HepG2 (cell line): Measurements from ENCODE around the gene ZNF541. TPM values are rescaled to one million over a fixed set of nuclear protein-coding genes. Genes with fewer than 3 reads are reported as not detected.

Experiments used
- ATAC-seq: fragments of 200-7000 bp; cut with Tn5 transposase; 3 replicates; pipeline ENCODE4 v1.9.1; 2020; ENCODE audit warnings: mild to moderate bottlenecking, moderate library complexity
- BruUV-seq: library from RNA; stranded (reverse); fragments of 400-500 nt; replicated peaks from 2 replicates; lab custom pipeline; 2021; lab: Mats Ljungman, UMichigan
- CTCF ChIA-PET: fragments of 300-600 bp; formaldehyde crosslinking; extraction: SDS; loops from one replicate; lab custom pipeline; 2021; ENCODE audit warnings: low total read pairs, inconsistent platforms, low intra/inter-chr PET ratio; lab: Yijun Ruan, JAX
- POLR2A ChIA-PET: fragments of 350-600 bp; sonication (Branson Sonifier 250); formaldehyde crosslinking; loops from one replicate; lab custom pipeline; 2020; ENCODE audit warnings: antibody characterized with exemption, inconsistent platforms; lab: Yijun Ruan, JAX
- DNase-seq: peaks from one replicate; pipeline ENCODE4 v3.0.0-alpha.2; 2015; ENCODE audit warnings: low spot score
- FAIRE-seq: peaks from 3 replicates; lab custom pipeline; 2011; peaks lifted over from hg19 to GRCh38; lab: Jason Lieb, UNC
- H2AFZ ChIP-seq: one replicate; pipeline ENCODE4 v1.6.1; 2011; ENCODE audit warnings: low read length, inconsistent platforms
- H3K27ac ChIP-seq: fragments of 300-600 bp; 3 replicates; pipeline ENCODE4 v1.8.0; 2011; ENCODE audit warnings: mixed run types, mild to moderate bottlenecking, mixed read lengths, low read length, inconsistent platforms; ENCODE audit not compliant: insufficient read depth; ENCODE audit errors: extremely low read length
- H3K27me3 ChIP-seq, 2 experiments: fragments of 200-600 bp in 1 of 2; 2 replicates in 1 of 2; 3 replicates in 1 of 2; pipeline versions ENCODE4 v1.6.0 to v1.8.0; 2011; ENCODE audit warnings: low read length in 2 of 2, mild to moderate bottlenecking in 2 of 2, moderate library complexity in 2 of 2, inconsistent platforms in 1 of 2; ENCODE audit not compliant: insufficient read depth in 2 of 2, control insufficient read depth in 1 of 2
- H3K36me3 ChIP-seq, 2 experiments: fragments of 200-600 bp in 1 of 2; replicated peaks in 1 of 2; 2 replicates in 1 of 2; 3 replicates in 1 of 2; pipeline versions ENCODE4 v1.5.1 to v1.8.0; 2011; ENCODE audit warnings: low read length in 2 of 2, inconsistent platforms in 1 of 2; ENCODE audit not compliant: insufficient read depth in 2 of 2, control insufficient read depth in 1 of 2
- H3K4me1 ChIP-seq: 2 replicates; pipeline ENCODE4 v1.5.1; 2012; ENCODE audit warnings: low read length, inconsistent platforms; ENCODE audit not compliant: insufficient read depth
- H3K4me2 ChIP-seq: 2 replicates; pipeline ENCODE4 v1.6.0; 2011; ENCODE audit warnings: low read depth, low read length, inconsistent platforms
- H3K4me3 ChIP-seq, 3 experiments: fragments of 200-600 bp in 1 of 3; sonication (generic), shearing (Covaris generic) in 1 of 3; replicated peaks in 1 of 3; 2 replicates each; pipeline ENCODE4 v1.5.1; 2011 to 2016; ENCODE audit warnings: low read length in 3 of 3, inconsistent platforms in 2 of 3, low read depth in 2 of 3, mild to moderate bottlenecking in 2 of 3, control low read depth in 1 of 3, mixed read lengths in 1 of 3; ENCODE audit not compliant: insufficient read depth in 1 of 3
- H3K79me2 ChIP-seq: one replicate; pipeline ENCODE4 v1.6.1; 2011; ENCODE audit warnings: low read length, inconsistent platforms; ENCODE audit not compliant: insufficient read depth
- H3K9ac ChIP-seq: 2 replicates; pipeline ENCODE4 v1.6.0; 2011; ENCODE audit warnings: mild to moderate bottlenecking, low read depth, low read length, inconsistent platforms; ENCODE audit not compliant: insufficient read depth
- H3K9me3 ChIP-seq: 2 replicates; pipeline ENCODE4 v1.5.1; 2012; ENCODE audit warnings: mild to moderate bottlenecking, low read length
- H4K20me1 ChIP-seq: 2 replicates; pipeline ENCODE4 v1.6.0; 2011; ENCODE audit warnings: inconsistent platforms, mild to moderate bottlenecking, low read length, moderate library complexity; ENCODE audit not compliant: insufficient read depth
- ISX ChIP-seq: sonication (generic); formaldehyde crosslinking; conservative IDR thresholded peaks from 2 replicates; pipeline ENCODE4 v1.5.0; 2020; ENCODE audit warnings: missing genetic modification reagents
- PCBP2 ChIP-seq: fragments of 200-400 bp; formaldehyde crosslinking; optimal IDR thresholded peaks from 2 replicates; pipeline ENCODE3; 2018; ENCODE audit warnings: low read length, low read depth; ENCODE audit not compliant: poor library complexity, severe bottlenecking
- TRIM24 ChIP-seq: sonication (generic); formaldehyde crosslinking; IDR thresholded peaks from 2 replicates; pipeline ENCODE4 v1.8.0; 2022; ENCODE audit warnings: mild to moderate bottlenecking, missing genetic modification reagents
- ZC3H13 ChIP-seq: sonication (generic); formaldehyde crosslinking; IDR thresholded peaks from 2 replicates; pipeline ENCODE4 v1.8.1; 2023; ENCODE audit warnings: mild to moderate bottlenecking, missing genetic modification reagents, moderate library complexity
- WGBS: methylation state at CpG from one replicate; pipeline ENCODE4 v1.1.6; 2017; ENCODE audit warnings: low lambda C conversion rate; 5-methylcytosine and 5-hydroxymethylcytosine counted together
- in situ Hi-C: cut with HindIII; loops from 2 replicates; pipeline ENCODE4 v1.10.0; 2017; ENCODE audit warnings: low pct_unique_long_range_greater_than_20kb; ENCODE audit not compliant: extremely low pct_ligation_motif_present
- intact Hi-C: fragments of 100-400 bp; cut with micrococcal nuclease; formaldehyde crosslinking; loops from one replicate; pipeline ENCODE4 v1.10.0; 2022; ENCODE audit not compliant: unreplicated experiment
- polyA plus RNA-seq, 8 experiments: library from polyadenylated mRNA; depleted of rRNA in 3 of 8; stranded (reverse) in 7 of 8; unstranded in 1 of 8; fragments of >200 nt; fragmentation: Illumina TruSeq in 4 of 8; extraction: Trizol in 4 of 8; gene quantifications; 2 replicates each; pipeline versions ENCODE4 v1.2.1 to v1.2.3, GENCODE V29; 2011 to 2016; ENCODE audit warnings: low read depth in 4 of 8, missing spikeins in 1 of 8, mixed read lengths in 1 of 8; ENCODE audit not compliant: insufficient read depth in 1 of 8
- total RNA-seq, 5 experiments: library from RNA; depleted of rRNA; stranded (reverse); fragments of >200 nt; fragmentation: Illumina TruSeq; extraction: Trizol; gene quantifications; 2 replicates each; pipeline ENCODE4 v1.2.3, GENCODE V29; 2016; ENCODE audit warnings: low read depth in 1 of 5
- TF ChIP-seq, protein P1 (sequence below): sonication (generic); formaldehyde crosslinking; IDR thresholded peaks from 2 replicates; pipeline ENCODE4 v1.4.0; 2020; ENCODE audit warnings: mild to moderate bottlenecking, missing genetic modification reagents

The ZNF541 gene
- total and polyA plus RNA-seq, 2 of the 13 experiments (the other 11 are each of a cell fraction or from before 2014, with no cell fraction given), result 0.03 to 0.04 TPM

DNA sequence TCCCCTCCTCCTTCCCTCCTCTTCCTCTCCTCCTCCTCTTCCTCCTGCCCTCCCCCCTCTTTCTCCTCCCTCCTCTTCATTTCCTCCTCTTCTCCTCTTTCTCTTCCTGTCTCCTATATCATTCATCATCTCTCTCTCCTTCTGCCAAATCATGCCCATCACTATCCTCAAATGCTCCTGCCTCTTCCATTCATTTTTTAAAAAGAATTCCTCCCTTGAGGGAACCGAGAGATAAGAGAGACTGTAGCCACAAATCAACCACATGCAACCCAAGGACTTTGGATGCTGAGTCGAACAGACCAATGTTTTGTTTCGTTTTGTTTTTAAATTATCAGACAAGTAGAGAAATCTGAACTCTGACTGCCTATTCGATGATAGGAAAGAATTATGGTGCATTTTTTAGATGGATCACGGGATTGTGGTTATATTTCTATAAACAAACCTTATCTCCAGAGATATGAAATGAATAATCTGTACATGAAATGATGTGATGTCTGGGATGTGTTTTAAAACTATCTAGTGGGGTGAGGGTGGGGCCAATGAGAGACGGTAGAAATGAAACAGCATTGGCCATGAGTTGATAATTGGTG lies 9.5 kb upstream of the ZNF541 start:
- Histone ChIP-seq H3K9ac (no peak overlapping the region), H2AFZ (no peak overlapping the region), H3K36me3 (no peaks in the 10 kb centered on the region), H3K4me2 (no peak overlapping the region), H4K20me1 (no peaks in the 10 kb centered on the region), H3K27ac (no peak overlapping the region), H3K9me3 (peaks cover 8% of the 10 kb centered on the region), H3K79me2 (no peaks in the 10 kb centered on the region), H3K27me3 (no peaks in the 10 kb centered on the region), H3K4me3 (no peak overlapping the region), H3K4me1 (no peaks in the 10 kb centered on the region)
- DNase-seq, result no peak
- intact Hi-C loops (no loop called here), in situ Hi-C loops (no loop called here)
- no TSS peak for BruUV-seq
- no peak for ATAC-seq
- POLR2A ChIA-PET, result no interaction called here
- FAIRE-seq, result no peak
- CTCF ChIA-PET, result no interaction called here
- peak; percentile 1 for TF ChIP-seq PCBP2
- no peak for TF ChIP-seq ZC3H13
- WGBS, result 2% methylated on average over 6 of the region's 6 CpGs

DNA sequence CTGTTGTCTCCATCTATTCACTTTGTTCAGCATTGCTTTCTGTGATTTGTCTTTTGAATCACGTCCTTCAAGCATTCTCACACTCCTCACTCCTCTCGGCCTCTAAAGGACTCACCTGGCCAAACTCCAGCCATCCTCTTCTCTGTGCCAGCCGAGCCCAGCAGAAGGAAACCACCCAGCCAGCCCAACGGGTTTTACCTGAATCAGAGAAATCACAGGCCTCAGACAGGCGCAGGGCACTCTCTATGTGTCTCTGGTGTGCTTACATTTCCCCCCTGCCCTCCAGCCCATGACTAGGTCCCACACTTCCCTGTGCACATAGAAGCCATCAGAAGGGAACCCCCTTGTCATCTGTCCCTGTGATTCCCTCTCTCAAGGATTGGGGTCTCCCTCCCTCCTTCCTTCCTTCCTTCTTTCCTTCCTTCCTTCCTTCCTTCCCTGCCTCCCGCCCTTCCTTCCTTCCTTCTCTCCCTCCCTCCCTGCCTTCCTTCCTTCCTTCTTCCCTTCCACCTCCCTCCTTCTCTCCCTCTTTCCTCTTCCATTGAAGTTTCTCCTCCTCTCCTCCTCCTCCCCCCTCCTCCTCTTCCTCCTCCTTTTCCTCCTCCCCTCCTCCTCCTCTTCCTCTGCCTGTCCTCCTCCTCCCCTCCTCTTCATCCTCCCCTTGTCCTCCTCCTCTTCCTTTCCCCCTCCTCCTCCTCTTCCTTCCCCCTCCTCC lies 8.8 kb upstream of the ZNF541 start:
- Histone ChIP-seq H3K27me3 (no peaks in the 10 kb centered on the region), H3K79me2 (no peaks in the 10 kb centered on the region), H3K4me2 (no peak overlapping the region), H3K4me3 (no peak overlapping the region), H3K36me3 (no peaks in the 10 kb centered on the region), H3K9me3 (peaks cover 8% of the 10 kb centered on the region), H4K20me1 (no peaks in the 10 kb centered on the region), H2AFZ (no peak overlapping the region), H3K9ac (no peak overlapping the region), H3K27ac (no peak overlapping the region), H3K4me1 (no peaks in the 10 kb centered on the region)
- ATAC-seq (no peak), FAIRE-seq (no peak), DNase-seq (no peak)
- POLR2A ChIA-PET, result no interaction called here
- TF ChIP-seq PCBP2 (peak; percentile 82), ISX (CRISPR knock-in tag) (no peak), TRIM24 (CRISPR knock-in tag) (no peak)
- TF ChIP-seq, protein P1, sequence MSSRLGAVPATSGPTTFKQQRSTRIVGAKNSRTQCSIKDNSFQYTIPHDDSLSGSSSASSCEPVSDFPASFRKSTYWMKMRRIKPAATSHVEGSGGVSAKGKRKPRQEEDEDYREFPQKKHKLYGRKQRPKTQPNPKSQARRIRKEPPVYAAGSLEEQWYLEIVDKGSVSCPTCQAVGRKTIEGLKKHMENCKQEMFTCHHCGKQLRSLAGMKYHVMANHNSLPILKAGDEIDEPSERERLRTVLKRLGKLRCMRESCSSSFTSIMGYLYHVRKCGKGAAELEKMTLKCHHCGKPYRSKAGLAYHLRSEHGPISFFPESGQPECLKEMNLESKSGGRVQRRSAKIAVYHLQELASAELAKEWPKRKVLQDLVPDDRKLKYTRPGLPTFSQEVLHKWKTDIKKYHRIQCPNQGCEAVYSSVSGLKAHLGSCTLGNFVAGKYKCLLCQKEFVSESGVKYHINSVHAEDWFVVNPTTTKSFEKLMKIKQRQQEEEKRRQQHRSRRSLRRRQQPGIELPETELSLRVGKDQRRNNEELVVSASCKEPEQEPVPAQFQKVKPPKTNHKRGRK (CRISPR knock-in tag), result peak; percentile 73; the same call in 1 of the 2 replicates
- in situ Hi-C loops (no loop called here), intact Hi-C loops (no loop called here)
- CTCF ChIA-PET, result no interaction called here
- WGBS, result 32% methylated on average over 6 of the region's 6 CpGs
- BruUV-seq, result no TSS peak
